HepG2 (cell line): ENCODE measurements around the gene PAK6. TPM values are rescaled to one million over a fixed set of nuclear protein-coding genes. Genes with fewer than 3 reads are reported as not detected.

ENCODE experiments used
- ATAC-seq: fragments of 200-7000 bp; cut with Tn5 transposase; 3 replicates; pipeline ENCODE4 v1.9.1; 2020; ENCODE audit warnings: mild to moderate bottlenecking, moderate library complexity
- BruUV-seq: library from RNA; stranded (reverse); fragments of 400-500 nt; replicated peaks from 2 replicates; lab custom pipeline; 2021; lab: Mats Ljungman, UMichigan
- CTCF ChIA-PET: fragments of 300-600 bp; formaldehyde crosslinking; extraction: SDS; loops from one replicate; lab custom pipeline; 2021; ENCODE audit warnings: low total read pairs, inconsistent platforms, low intra/inter-chr PET ratio; lab: Yijun Ruan, JAX
- POLR2A ChIA-PET: fragments of 350-600 bp; sonication (Branson Sonifier 250); formaldehyde crosslinking; loops from one replicate; lab custom pipeline; 2020; ENCODE audit warnings: antibody characterized with exemption, inconsistent platforms; lab: Yijun Ruan, JAX
- DNase-seq: peaks from one replicate; pipeline ENCODE4 v3.0.0-alpha.2; 2015; ENCODE audit warnings: low spot score
- FAIRE-seq: peaks from 3 replicates; lab custom pipeline; 2011; peaks lifted over from hg19 to GRCh38; lab: Jason Lieb, UNC
- H2AFZ ChIP-seq: one replicate; pipeline ENCODE4 v1.6.1; 2011; ENCODE audit warnings: low read length, inconsistent platforms
- H3K27ac ChIP-seq: fragments of 300-600 bp; 3 replicates; pipeline ENCODE4 v1.8.0; 2011; ENCODE audit warnings: mixed run types, mild to moderate bottlenecking, mixed read lengths, low read length, inconsistent platforms; ENCODE audit not compliant: insufficient read depth; ENCODE audit errors: extremely low read length
- H3K27me3 ChIP-seq, 2 experiments: fragments of 200-600 bp in 1 of 2; 2 replicates in 1 of 2; 3 replicates in 1 of 2; pipeline versions ENCODE4 v1.6.0 to v1.8.0; 2011; ENCODE audit warnings: low read length in 2 of 2, mild to moderate bottlenecking in 2 of 2, moderate library complexity in 2 of 2, inconsistent platforms in 1 of 2; ENCODE audit not compliant: insufficient read depth in 2 of 2, control insufficient read depth in 1 of 2
- H3K36me3 ChIP-seq, 2 experiments: fragments of 200-600 bp in 1 of 2; replicated peaks in 1 of 2; 2 replicates in 1 of 2; 3 replicates in 1 of 2; pipeline versions ENCODE4 v1.5.1 to v1.8.0; 2011; ENCODE audit warnings: low read length in 2 of 2, inconsistent platforms in 1 of 2; ENCODE audit not compliant: insufficient read depth in 2 of 2, control insufficient read depth in 1 of 2
- H3K4me1 ChIP-seq: 2 replicates; pipeline ENCODE4 v1.5.1; 2012; ENCODE audit warnings: low read length, inconsistent platforms; ENCODE audit not compliant: insufficient read depth
- H3K4me2 ChIP-seq: 2 replicates; pipeline ENCODE4 v1.6.0; 2011; ENCODE audit warnings: low read depth, low read length, inconsistent platforms
- H3K4me3 ChIP-seq, 3 experiments: fragments of 200-600 bp in 1 of 3; sonication (generic), shearing (Covaris generic) in 1 of 3; replicated peaks in 1 of 3; 2 replicates each; pipeline ENCODE4 v1.5.1; 2011 to 2016; ENCODE audit warnings: low read length in 3 of 3, inconsistent platforms in 2 of 3, low read depth in 2 of 3, mild to moderate bottlenecking in 2 of 3, control low read depth in 1 of 3, mixed read lengths in 1 of 3; ENCODE audit not compliant: insufficient read depth in 1 of 3
- H3K79me2 ChIP-seq: one replicate; pipeline ENCODE4 v1.6.1; 2011; ENCODE audit warnings: low read length, inconsistent platforms; ENCODE audit not compliant: insufficient read depth
- H3K9ac ChIP-seq: 2 replicates; pipeline ENCODE4 v1.6.0; 2011; ENCODE audit warnings: mild to moderate bottlenecking, low read depth, low read length, inconsistent platforms; ENCODE audit not compliant: insufficient read depth
- H3K9me3 ChIP-seq: 2 replicates; pipeline ENCODE4 v1.5.1; 2012; ENCODE audit warnings: mild to moderate bottlenecking, low read length
- H4K20me1 ChIP-seq: 2 replicates; pipeline ENCODE4 v1.6.0; 2011; ENCODE audit warnings: inconsistent platforms, mild to moderate bottlenecking, low read length, moderate library complexity; ENCODE audit not compliant: insufficient read depth
- GRHL1 ChIP-seq: sonication (generic); formaldehyde crosslinking; conservative IDR thresholded peaks from 2 replicates; pipeline ENCODE4 v1.8.0; 2022; ENCODE audit warnings: missing genetic modification reagents
- HOXA5 ChIP-seq: sonication (generic); formaldehyde crosslinking; IDR thresholded peaks from 2 replicates; pipeline ENCODE4 v1.4.0; 2020; ENCODE audit warnings: missing genetic modification reagents
- SAP130 ChIP-seq: IDR thresholded peaks from 2 replicates; pipeline ENCODE4 v1.6.1; 2016; ENCODE audit warnings: low read depth
- SRF ChIP-seq: IDR thresholded peaks from 2 replicates; pipeline ENCODE4 v1.6.1; 2011; ENCODE audit warnings: mild to moderate bottlenecking, low read depth, low read length, moderate library complexity
- ZNF547 ChIP-seq: sonication (generic); formaldehyde crosslinking; IDR thresholded peaks from 2 replicates; pipeline ENCODE4 v1.5.1; 2020; ENCODE audit warnings: mild to moderate bottlenecking, missing genetic modification reagents
- ZNF597 ChIP-seq: sonication (generic); formaldehyde crosslinking; IDR thresholded peaks from 2 replicates; pipeline ENCODE4 v1.5.0; 2020; ENCODE audit warnings: missing genetic modification reagents
- ZNF607 ChIP-seq: sonication (generic); formaldehyde crosslinking; IDR thresholded peaks from 2 replicates; pipeline ENCODE4 v1.5.1; 2020; ENCODE audit warnings: missing genetic modification reagents, mild to moderate bottlenecking, borderline replicate concordance
- ZNF670 ChIP-seq: sonication (generic); formaldehyde crosslinking; IDR thresholded peaks from 2 replicates; pipeline ENCODE4 v1.8.0; 2022; ENCODE audit warnings: mild to moderate bottlenecking, missing genetic modification reagents, borderline replicate concordance
- WGBS: methylation state at CpG from one replicate; pipeline ENCODE4 v1.1.6; 2017; ENCODE audit warnings: low lambda C conversion rate; 5-methylcytosine and 5-hydroxymethylcytosine counted together
- in situ Hi-C: cut with HindIII; loops from 2 replicates; pipeline ENCODE4 v1.10.0; 2017; ENCODE audit warnings: low pct_unique_long_range_greater_than_20kb; ENCODE audit not compliant: extremely low pct_ligation_motif_present
- intact Hi-C: fragments of 100-400 bp; cut with micrococcal nuclease; formaldehyde crosslinking; loops from one replicate; pipeline ENCODE4 v1.10.0; 2022; ENCODE audit not compliant: unreplicated experiment
- polyA plus RNA-seq, 8 experiments: library from polyadenylated mRNA; depleted of rRNA in 3 of 8; stranded (reverse) in 7 of 8; unstranded in 1 of 8; fragments of >200 nt; fragmentation: Illumina TruSeq in 4 of 8; extraction: Trizol in 4 of 8; gene quantifications; 2 replicates each; pipeline versions ENCODE4 v1.2.1 to v1.2.3, GENCODE V29; 2011 to 2016; ENCODE audit warnings: low read depth in 4 of 8, missing spikeins in 1 of 8, mixed read lengths in 1 of 8; ENCODE audit not compliant: insufficient read depth in 1 of 8
- total RNA-seq, 5 experiments: library from RNA; depleted of rRNA; stranded (reverse); fragments of >200 nt; fragmentation: Illumina TruSeq; extraction: Trizol; gene quantifications; 2 replicates each; pipeline ENCODE4 v1.2.3, GENCODE V29; 2016; ENCODE audit warnings: low read depth in 1 of 5

Gene PAK6
- total and polyA plus RNA-seq, 2 of the 13 experiments (the other 11 are each of a cell fraction or from before 2014, with no cell fraction given), result 0.07 TPM; not detected in 1

DNA sequence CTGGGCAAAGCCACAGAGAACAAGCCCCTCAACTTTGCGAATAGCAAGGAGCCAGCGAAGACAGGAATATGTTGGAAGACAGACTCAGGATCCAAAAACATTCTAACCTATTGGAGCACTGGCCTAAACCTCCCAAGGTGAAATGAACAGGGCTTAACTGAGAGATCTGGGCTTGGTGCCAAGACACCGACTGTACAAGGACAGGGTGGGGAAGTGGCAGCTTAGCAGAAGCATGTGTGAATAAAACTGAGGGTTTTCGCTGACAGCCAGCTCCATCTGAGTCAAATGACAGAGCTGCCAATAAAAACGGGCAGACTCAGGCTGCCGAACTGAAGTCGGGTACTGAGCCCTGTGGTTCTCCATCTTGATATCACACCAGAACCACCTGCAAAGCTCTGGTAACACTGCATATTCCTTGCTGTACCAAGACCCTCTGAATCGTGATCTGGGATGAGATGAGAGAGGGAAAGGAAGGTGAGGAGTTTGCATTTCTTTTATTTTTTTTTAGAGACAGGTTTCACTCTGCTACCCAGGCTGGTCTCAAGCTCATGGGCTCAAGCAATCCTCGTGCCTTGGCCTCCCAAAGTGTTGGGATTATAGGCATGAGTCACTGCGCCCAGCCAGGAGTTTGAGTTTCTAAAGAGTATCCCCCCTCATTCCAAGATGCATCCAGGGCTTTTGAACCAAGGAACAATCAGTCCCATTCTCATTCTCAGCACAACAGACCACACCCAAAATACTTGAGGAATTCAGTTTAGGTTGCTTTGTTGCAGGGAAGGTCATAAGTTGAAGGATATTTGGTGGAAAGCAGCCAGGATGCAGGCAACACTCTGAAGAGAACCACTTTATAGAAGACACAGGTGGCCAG, 74.9 kb downstream of the PAK6 start (continued):
- TF ChIP-seq GRHL1, result no peak
- no peak for TF ChIP-seq ZNF670 (CRISPR knock-in tag)
- no peak for TF ChIP-seq ZNF607 (CRISPR knock-in tag)
- TF ChIP-seq, all 625 proteins: peak for 0

DNA sequence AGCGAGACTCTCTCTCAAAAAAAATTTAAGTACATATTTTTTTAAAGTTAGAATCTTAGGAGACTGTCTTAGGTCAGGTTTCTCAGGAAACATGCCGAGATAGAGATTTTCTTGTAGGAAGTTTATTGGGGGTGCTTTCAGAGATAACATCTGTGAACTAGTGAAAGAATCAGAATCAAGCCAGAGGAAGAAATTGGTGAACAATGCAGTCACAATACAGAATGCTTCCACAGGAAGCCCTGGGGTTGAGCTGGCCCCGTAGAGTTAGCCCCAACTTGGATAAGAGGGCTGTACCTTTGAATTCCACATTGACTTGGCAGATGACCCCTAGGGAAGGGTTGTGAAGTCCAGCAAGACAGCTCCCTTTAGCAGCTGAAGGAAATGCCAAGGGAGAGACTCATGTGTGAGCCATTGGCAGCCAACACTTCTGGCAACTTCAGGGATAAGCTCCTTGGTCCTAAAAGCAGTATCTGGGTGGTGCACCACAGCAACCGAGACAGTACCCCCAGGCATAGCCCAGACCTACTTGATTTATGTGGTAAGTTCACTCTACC, 75.9 kb downstream of the PAK6 start:
- no peak overlapping the region for H3K4me2 ChIP-seq
- no peak overlapping the region for H3K27ac ChIP-seq
- no peaks in the 10 kb centered on the region for H3K79me2 ChIP-seq
- no peak for DNase-seq
- POLR2A ChIA-PET, result no interaction called here
- 11% methylated on average over 4 of the region's 4 CpGs for WGBS
- intact Hi-C loops (no loop called here), in situ Hi-C loops (loop anchor here (5.0 kb wide), 1 partner anchor 37 kb away; no protein-coding TSS in a partner anchor)
- H2AFZ ChIP-seq, result no peak overlapping the region
- CTCF ChIA-PET, result no interaction called here
- no peak for ATAC-seq
- H3K4me3 ChIP-seq, result no peak overlapping the region
- H3K4me1 ChIP-seq, result no peaks in the 10 kb centered on the region
- H3K27me3 ChIP-seq, result peaks cover 1 to 42% of the 10 kb centered on the region in 2 experiments; a peak in 2 of 5 replicates
- no peak for FAIRE-seq
- no peaks in the 10 kb centered on the region for H3K36me3 ChIP-seq
- TF ChIP-seq HOXA5 (CRISPR knock-in tag) (no peak), SRF (no peak), ZNF547 (CRISPR knock-in tag) (no peak), SAP130 (CRISPR knock-in tag) (no peak), ZNF597 (CRISPR knock-in tag) (no peak)
- no peaks in the 10 kb centered on the region for H4K20me1 ChIP-seq
- H3K9me3 ChIP-seq, result no peaks in the 10 kb centered on the region
- no peak overlapping the region for H3K9ac ChIP-seq
- BruUV-seq, result no TSS peak
